ENCODE data around the gene CLTRN. TPM values are rescaled to one million over a fixed set of nuclear protein-coding genes. Genes with fewer than 3 reads are reported as not detected.

The CLTRN gene
- total and polyA plus RNA-seq, 2 donors (not counting 3 experiments of a cell fraction or from before 2014, with no cell fraction given) = 0.04 TPM; not detected in 1

GRCh38 chrX:15607067-15607466 lies 57.5 kb downstream of the CLTRN start:
- dilution Hi-C loops (cut with MboI; ENCODE audit: extremely low pct_ligation_motif_present, low sequenced_read_pairs) (no loop called here), intact Hi-C loops (cut with micrococcal nuclease) (no loop called here)
- Histone ChIP-seq H3K36me3 (ENCODE audit: control insufficient read depth in 2 of 2, extremely low read depth in 1 of 2, insufficient read depth in 2 of 2, low read length in 2 of 2) (no peaks in the 10 kb centered on the region), H3K79me2 (ENCODE audit: control insufficient read depth, insufficient read depth, low read length) (no peaks in the 10 kb centered on the region), H3K4me2 (ENCODE audit: insufficient read depth, low read length) (no peak overlapping the region), H3K9me3 (replicated peaks; ENCODE audit: control insufficient read depth, insufficient read depth, low read length) (no peaks in the 10 kb centered on the region), H3K4me3 (replicated peaks in 1 of 3; ENCODE audit: insufficient read depth in 1 of 3, low read depth in 1 of 3, low read length in 3 of 3) (no peak overlapping the region), H3K4me1 (ENCODE audit: control insufficient read depth, extremely low read depth, insufficient read depth, low read length) (no peaks in the 10 kb centered on the region), H2AFZ (ENCODE audit: low read depth, low read length) (no peak overlapping the region), H3K9me1 (replicated peaks; ENCODE audit: control insufficient read depth, extremely low read depth, insufficient read depth, low read length) (no peaks in the 10 kb centered on the region), H3K27ac (ENCODE audit: insufficient read depth, low read depth, low read length) (no peak overlapping the region), H3K9ac (replicated peaks; ENCODE audit: extremely low read depth, insufficient read depth, low read length) (no peak overlapping the region), H4K20me1 (replicated peaks; ENCODE audit: control insufficient read depth, extremely low read depth, insufficient read depth, low read length) (no peaks in the 10 kb centered on the region), H3K27me3 (ENCODE audit: control insufficient read depth in 2 of 2, insufficient read depth in 2 of 2, low read length in 2 of 2) (peaks cover 0 to 2% of the 10 kb centered on the region in 2 experiments)
- BruUV-seq (replicated peaks) = no TSS peak
- TF ChIP-seq MAX (IDR thresholded peaks at IDR 0.05; ENCODE audit: insufficient read depth, insufficient read length) = no peak
- ChIA-PET POLR2A (no interaction called here), CTCF (no interaction called here)
- FAIRE-seq (no peak), DNase-seq (ENCODE audit: low read depth, low spot score) (no peak)

- Histone ChIP-seq H3K4me3 (replicated peaks in 1 of 3; ENCODE audit: insufficient read depth in 1 of 3, low read depth in 1 of 3, low read length in 3 of 3) (no peak overlapping the region), H3K36me3 (ENCODE audit: control insufficient read depth in 2 of 2, extremely low read depth in 1 of 2, insufficient read depth in 2 of 2, low read length in 2 of 2) (no peaks in the 10 kb centered on the region), H3K9me1 (replicated peaks; ENCODE audit: control insufficient read depth, extremely low read depth, insufficient read depth, low read length) (no peaks in the 10 kb centered on the region), H3K4me1 (ENCODE audit: control insufficient read depth, extremely low read depth, insufficient read depth, low read length) (no peaks in the 10 kb centered on the region), H3K27ac (ENCODE audit: insufficient read depth, low read depth, low read length) (no peak overlapping the region), H2AFZ (ENCODE audit: low read depth, low read length) (no peak overlapping the region), H4K20me1 (replicated peaks; ENCODE audit: control insufficient read depth, extremely low read depth, insufficient read depth, low read length) (no peaks in the 10 kb centered on the region), H3K4me2 (ENCODE audit: insufficient read depth, low read length) (no peak overlapping the region), H3K27me3 (ENCODE audit: control insufficient read depth in 2 of 2, insufficient read depth in 2 of 2, low read length in 2 of 2) (peaks cover 0 to 2% of the 10 kb centered on the region in 2 experiments), H3K79me2 (ENCODE audit: control insufficient read depth, insufficient read depth, low read length) (no peaks in the 10 kb centered on the region), H3K9ac (replicated peaks; ENCODE audit: extremely low read depth, insufficient read depth, low read length) (no peak overlapping the region), H3K9me3 (replicated peaks; ENCODE audit: control insufficient read depth, insufficient read depth, low read length) (no peaks in the 10 kb centered on the region)
- ChIA-PET CTCF (no interaction called here), POLR2A (no interaction called here)
- FAIRE-seq (no peak), DNase-seq (ENCODE audit: low read depth, low spot score) (no peak)
- BruUV-seq (replicated peaks) = no TSS peak
- TF ChIP-seq GATA2 (IDR thresholded peaks at IDR 0.05; ENCODE audit: insufficient read depth, insufficient read length, low read depth, low read length) (no peak), MAX (IDR thresholded peaks at IDR 0.05; ENCODE audit: insufficient read depth, insufficient read length) (no peak), POLR2A (IDR thresholded peaks at IDR 0.05; ENCODE audit: low read depth, low read length) (no peak), FOS (IDR thresholded peaks at IDR 0.05; ENCODE audit: borderline replicate concordance, insufficient read depth, low read length) (no peak), EZH2 (IDR thresholded peaks at IDR 0.05; ENCODE audit: borderline replicate concordance, low read depth, low read length, severe bottlenecking) (no peak), JUN (IDR thresholded peaks at IDR 0.05; ENCODE audit: borderline replicate concordance, insufficient read depth, insufficient read length, low read depth) (no peak), POLR2AphosphoS5 (IDR thresholded peaks at IDR 0.05; ENCODE audit: insufficient read depth, low read depth, low read length) (no peak), CTCF (IDR thresholded peaks at IDR 0.05; ENCODE audit: extremely low read depth in 1 of 2, insufficient read depth in 1 of 2, low read depth in 1 of 2, low read length in 2 of 2) (no peak), MYC (IDR thresholded peaks at IDR 0.05; ENCODE audit: low read depth, low read length) (no peak)
- dilution Hi-C loops (cut with MboI; ENCODE audit: extremely low pct_ligation_motif_present, low sequenced_read_pairs) (no loop called here), intact Hi-C loops (cut with micrococcal nuclease) (no loop called here)
These were observed 58.5 kb downstream of the CLTRN start for GRCh38 chrX:15606136-15606535.
